ENCODE measurements around the gene MAZ. TPM values are rescaled to one million over a fixed set of nuclear protein-coding genes. Genes with fewer than 3 reads are reported as not detected.

MAZ gene
- polyA plus RNA-seq, 1 donor from 2014 or later: 147 TPM

DNA sequence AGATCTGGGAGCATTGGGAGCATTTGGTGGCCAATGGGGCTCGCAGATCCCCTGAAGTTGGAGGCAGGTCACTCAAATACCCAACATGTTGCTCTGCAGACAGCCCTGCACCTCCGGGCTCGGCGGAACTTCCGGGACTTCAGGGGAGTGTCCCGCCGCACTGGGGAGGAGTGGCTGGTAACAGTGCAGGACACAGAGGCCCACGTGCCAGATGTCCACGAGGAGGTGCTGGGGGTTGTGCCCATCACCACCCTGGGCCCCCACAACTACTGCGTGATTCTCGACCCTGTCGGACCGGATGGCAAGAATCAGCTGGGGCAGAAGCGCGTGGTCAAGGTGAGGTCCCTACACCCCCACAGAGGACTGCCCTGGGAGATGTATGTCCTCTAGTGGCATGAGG, 30.3 kb downstream of the MAZ start:
- Histone ChIP-seq H3K27ac (ENCODE audit: low read length) (no peak overlapping the region), H3K4me3 (ENCODE audit: low read length) (no peak overlapping the region), H3K27me3 (ENCODE audit: insufficient read depth, low read depth, low read length) (no peaks in the 10 kb centered on the region), H3K9me3 (ENCODE audit: low read length) (no peaks in the 10 kb centered on the region), H3K9me2 (ENCODE audit: insufficient read depth, low read length) (no peaks in the 10 kb centered on the region), H4K20me1 (ENCODE audit: insufficient read depth) (no peaks in the 10 kb centered on the region), H3K9ac (ENCODE audit: low read length) (no peak overlapping the region), H3F3A (ENCODE audit: insufficient read depth, low read length, poor library complexity, severe bottlenecking) (no peaks in the 10 kb centered on the region), H2AFZ (ENCODE audit: low read depth, low read length) (no peak overlapping the region), H3K79me2 (replicated peaks; ENCODE audit: insufficient read depth, low read length) (no peaks in the 10 kb centered on the region), H3K4me2 (ENCODE audit: low read length) (no peak overlapping the region), H3K36me3 (ENCODE audit: insufficient read depth, low read length) (no peaks in the 10 kb centered on the region)
- TF ChIP-seq TAF1 (IDR thresholded peaks at IDR 0.05; ENCODE audit: low read depth): no peak
- TF ChIP-seq MXI1 (conservative IDR thresholded peaks at IDR 0.05; ENCODE audit: poor library complexity, severe bottlenecking): no peak
- no peak for TF ChIP-seq POLR2AphosphoS5 (IDR thresholded peaks at IDR 0.05)
- TF ChIP-seq SMC3 (conservative IDR thresholded peaks at IDR 0.05; ENCODE audit: poor library complexity): no peak
- TF ChIP-seq, protein P1, sequence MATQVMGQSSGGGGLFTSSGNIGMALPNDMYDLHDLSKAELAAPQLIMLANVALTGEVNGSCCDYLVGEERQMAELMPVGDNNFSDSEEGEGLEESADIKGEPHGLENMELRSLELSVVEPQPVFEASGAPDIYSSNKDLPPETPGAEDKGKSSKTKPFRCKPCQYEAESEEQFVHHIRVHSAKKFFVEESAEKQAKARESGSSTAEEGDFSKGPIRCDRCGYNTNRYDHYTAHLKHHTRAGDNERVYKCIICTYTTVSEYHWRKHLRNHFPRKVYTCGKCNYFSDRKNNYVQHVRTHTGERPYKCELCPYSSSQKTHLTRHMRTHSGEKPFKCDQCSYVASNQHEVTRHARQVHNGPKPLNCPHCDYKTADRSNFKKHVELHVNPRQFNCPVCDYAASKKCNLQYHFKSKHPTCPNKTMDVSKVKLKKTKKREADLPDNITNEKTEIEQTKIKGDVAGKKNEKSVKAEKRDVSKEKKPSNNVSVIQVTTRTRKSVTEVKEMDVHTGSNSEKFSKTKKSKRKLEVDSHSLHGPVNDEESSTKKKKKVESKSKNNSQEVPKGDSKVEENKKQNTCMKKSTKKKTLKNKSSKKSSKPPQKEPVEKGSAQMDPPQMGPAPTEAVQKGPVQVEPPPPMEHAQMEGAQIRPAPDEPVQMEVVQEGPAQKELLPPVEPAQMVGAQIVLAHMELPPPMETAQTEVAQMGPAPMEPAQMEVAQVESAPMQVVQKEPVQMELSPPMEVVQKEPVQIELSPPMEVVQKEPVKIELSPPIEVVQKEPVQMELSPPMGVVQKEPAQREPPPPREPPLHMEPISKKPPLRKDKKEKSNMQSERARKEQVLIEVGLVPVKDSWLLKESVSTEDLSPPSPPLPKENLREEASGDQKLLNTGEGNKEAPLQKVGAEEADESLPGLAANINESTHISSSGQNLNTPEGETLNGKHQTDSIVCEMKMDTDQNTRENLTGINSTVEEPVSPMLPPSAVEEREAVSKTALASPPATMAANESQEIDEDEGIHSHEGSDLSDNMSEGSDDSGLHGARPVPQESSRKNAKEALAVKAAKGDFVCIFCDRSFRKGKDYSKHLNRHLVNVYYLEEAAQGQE (IDR thresholded peaks at IDR 0.05; ENCODE audit: borderline replicate concordance): no peak
- no peak for TF ChIP-seq EP300 (conservative IDR thresholded peaks at IDR 0.05; ENCODE audit: poor library complexity, severe bottlenecking)
- no peak for TF ChIP-seq RAD21 (conservative IDR thresholded peaks at IDR 0.05)

GRCh38 chr16:29837841-29838240, 31.5 kb downstream of the MAZ start:
- Histone ChIP-seq H3K27ac (ENCODE audit: low read length) (no peak overlapping the region), H3K9me3 (ENCODE audit: low read length) (no peaks in the 10 kb centered on the region), H4K20me1 (ENCODE audit: insufficient read depth) (no peaks in the 10 kb centered on the region), H3K9ac (ENCODE audit: low read length) (no peak overlapping the region), H3K4me2 (ENCODE audit: low read length) (no peak overlapping the region), H3K79me2 (replicated peaks; ENCODE audit: insufficient read depth, low read length) (no peaks in the 10 kb centered on the region), H3K36me3 (ENCODE audit: insufficient read depth, low read length) (no peaks in the 10 kb centered on the region), H3K4me3 (ENCODE audit: low read length) (no peak overlapping the region), H2AFZ (ENCODE audit: low read depth, low read length) (no peak overlapping the region), H3F3A (ENCODE audit: insufficient read depth, low read length, poor library complexity, severe bottlenecking) (no peaks in the 10 kb centered on the region), H3K27me3 (ENCODE audit: insufficient read depth, low read depth, low read length) (no peaks in the 10 kb centered on the region), H3K9me2 (ENCODE audit: insufficient read depth, low read length) (no peaks in the 10 kb centered on the region)
- TF ChIP-seq TAF1 (IDR thresholded peaks at IDR 0.05; ENCODE audit: low read depth) (no peak), POLR2AphosphoS5 (IDR thresholded peaks at IDR 0.05) (no peak), MXI1 (conservative IDR thresholded peaks at IDR 0.05; ENCODE audit: poor library complexity, severe bottlenecking) (no peak), CTCF (IDR thresholded peaks at IDR 0.05; ENCODE audit: poor library complexity, severe bottlenecking) (no peak), RAD21 (conservative IDR thresholded peaks at IDR 0.05) (no peak), EZH2 (IDR thresholded peaks at IDR 0.05; ENCODE audit: borderline replicate concordance, insufficient read depth, low read length, poor library complexity, severe bottlenecking) (no peak), EP300 (conservative IDR thresholded peaks at IDR 0.05; ENCODE audit: poor library complexity, severe bottlenecking) (no peak), SMC3 (conservative IDR thresholded peaks at IDR 0.05; ENCODE audit: poor library complexity) (no peak)
- TF ChIP-seq, protein P1 (IDR thresholded peaks at IDR 0.05; ENCODE audit: borderline replicate concordance): no peak
